PC-3 (cell line): ENCODE data around the gene PCDHB11.
"Not testable (repeated sequence)": the region's sequence is repeated elsewhere in the genome, so short reads cannot be mapped to it uniquely, and the experiment has no call there.

Source experiments
- EZH2 ChIP-seq: fragments of 300-600 bp; sonication (generic); IDR thresholded peaks from one replicate; pipeline ENCODE4 v1.6.1; 2017; ENCODE audit warnings: antibody characterized with exemption, mild to moderate bottlenecking, low read length; ENCODE audit not compliant: unreplicated experiment
- TF ChIP-seq, protein P1 (sequence below): fragments of 300-600 bp; sonication (generic); conservative IDR thresholded peaks from 2 replicates; pipeline ENCODE4 v1.5.1; 2017; ENCODE audit warnings: antibody characterized with exemption, low read depth, mild to moderate bottlenecking, low read length

DNA sequence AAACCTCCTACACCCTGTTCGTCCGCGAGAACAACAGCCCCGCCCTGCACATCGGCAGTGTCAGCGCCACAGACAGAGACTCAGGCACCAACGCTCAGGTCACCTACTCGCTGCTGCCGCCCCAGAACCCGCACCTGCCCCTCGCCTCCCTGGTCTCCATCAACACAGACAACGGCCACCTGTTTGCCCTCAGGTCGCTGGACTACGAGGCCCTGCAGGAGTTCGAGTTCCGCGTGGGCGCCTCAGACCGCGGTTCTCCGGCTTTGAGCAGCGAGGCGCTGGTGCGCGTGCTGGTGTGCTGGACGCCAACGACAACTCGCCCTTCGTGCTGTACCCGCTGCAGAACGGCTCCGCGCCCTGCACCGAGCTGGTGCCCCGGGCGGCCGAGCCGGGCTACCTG, 42.1 kb upstream of the PCDHB11 start:
- TF ChIP-seq, protein P1, sequence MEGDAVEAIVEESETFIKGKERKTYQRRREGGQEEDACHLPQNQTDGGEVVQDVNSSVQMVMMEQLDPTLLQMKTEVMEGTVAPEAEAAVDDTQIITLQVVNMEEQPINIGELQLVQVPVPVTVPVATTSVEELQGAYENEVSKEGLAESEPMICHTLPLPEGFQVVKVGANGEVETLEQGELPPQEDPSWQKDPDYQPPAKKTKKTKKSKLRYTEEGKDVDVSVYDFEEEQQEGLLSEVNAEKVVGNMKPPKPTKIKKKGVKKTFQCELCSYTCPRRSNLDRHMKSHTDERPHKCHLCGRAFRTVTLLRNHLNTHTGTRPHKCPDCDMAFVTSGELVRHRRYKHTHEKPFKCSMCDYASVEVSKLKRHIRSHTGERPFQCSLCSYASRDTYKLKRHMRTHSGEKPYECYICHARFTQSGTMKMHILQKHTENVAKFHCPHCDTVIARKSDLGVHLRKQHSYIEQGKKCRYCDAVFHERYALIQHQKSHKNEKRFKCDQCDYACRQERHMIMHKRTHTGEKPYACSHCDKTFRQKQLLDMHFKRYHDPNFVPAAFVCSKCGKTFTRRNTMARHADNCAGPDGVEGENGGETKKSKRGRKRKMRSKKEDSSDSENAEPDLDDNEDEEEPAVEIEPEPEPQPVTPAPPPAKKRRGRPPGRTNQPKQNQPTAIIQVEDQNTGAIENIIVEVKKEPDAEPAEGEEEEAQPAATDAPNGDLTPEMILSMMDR = not testable (repeated sequence)
- TF ChIP-seq EZH2 = not testable (repeated sequence)
